AG04450 (cell line): ENCODE data around the gene MYBPH. TPM values are rescaled to one million over a fixed set of nuclear protein-coding genes. Genes with fewer than 3 reads are reported as not detected.

Source experiments
- CTCF ChIA-PET: fragments of 300-600, 350-600 bp; formaldehyde crosslinking; extraction: SDS; loops from one replicate; lab custom pipeline; 2022; ENCODE audit warnings: antibody characterized with exemption, inconsistent platforms; lab: Charles Lee
- POLR2A ChIA-PET: fragments of 350-600 bp; formaldehyde crosslinking; extraction: SDS; loops from one replicate; lab custom pipeline; 2021; ENCODE audit warnings: antibody characterized with exemption, inconsistent platforms; lab: Yijun Ruan, JAX
- DNase-seq: peaks from one replicate; pipeline ENCODE4 v3.0.0-alpha.2; 2011; ENCODE audit warnings: low read depth, low spot score
- H3K27ac ChIP-seq: one replicate; pipeline ENCODE4 v1.5.1; 2012; ENCODE audit warnings: low read depth, low read length, control low read depth
- H3K27me3 ChIP-seq: one replicate; pipeline ENCODE4 v1.6.0; 2012; ENCODE audit warnings: low read length; ENCODE audit not compliant: control insufficient read depth, insufficient read depth
- H3K4me3 ChIP-seq: 2 replicates; pipeline ENCODE4 v1.5.1; 2011; ENCODE audit warnings: mild to moderate bottlenecking, low read depth, low read length, control low read depth
- H3K9me3 ChIP-seq: 2 replicates; pipeline ENCODE4 v1.5.1; 2012; ENCODE audit warnings: low read length; ENCODE audit not compliant: control insufficient read depth, insufficient read depth
- polyA plus RNA-seq: library from polyadenylated mRNA; depleted of rRNA; stranded (reverse); fragments of >200 nt; gene quantifications from 2 replicates; pipeline ENCODE4 v1.2.3, GENCODE V29; 2011
- TF ChIP-seq, protein P1 (sequence below): IDR thresholded peaks from 2 replicates; pipeline ENCODE4 v1.5.1; 2011; ENCODE audit warnings: low read depth, low read length, control low read depth, inconsistent platforms

Gene MYBPH
- polyA plus RNA-seq, 1 experiment = 0.04 TPM

DNA sequence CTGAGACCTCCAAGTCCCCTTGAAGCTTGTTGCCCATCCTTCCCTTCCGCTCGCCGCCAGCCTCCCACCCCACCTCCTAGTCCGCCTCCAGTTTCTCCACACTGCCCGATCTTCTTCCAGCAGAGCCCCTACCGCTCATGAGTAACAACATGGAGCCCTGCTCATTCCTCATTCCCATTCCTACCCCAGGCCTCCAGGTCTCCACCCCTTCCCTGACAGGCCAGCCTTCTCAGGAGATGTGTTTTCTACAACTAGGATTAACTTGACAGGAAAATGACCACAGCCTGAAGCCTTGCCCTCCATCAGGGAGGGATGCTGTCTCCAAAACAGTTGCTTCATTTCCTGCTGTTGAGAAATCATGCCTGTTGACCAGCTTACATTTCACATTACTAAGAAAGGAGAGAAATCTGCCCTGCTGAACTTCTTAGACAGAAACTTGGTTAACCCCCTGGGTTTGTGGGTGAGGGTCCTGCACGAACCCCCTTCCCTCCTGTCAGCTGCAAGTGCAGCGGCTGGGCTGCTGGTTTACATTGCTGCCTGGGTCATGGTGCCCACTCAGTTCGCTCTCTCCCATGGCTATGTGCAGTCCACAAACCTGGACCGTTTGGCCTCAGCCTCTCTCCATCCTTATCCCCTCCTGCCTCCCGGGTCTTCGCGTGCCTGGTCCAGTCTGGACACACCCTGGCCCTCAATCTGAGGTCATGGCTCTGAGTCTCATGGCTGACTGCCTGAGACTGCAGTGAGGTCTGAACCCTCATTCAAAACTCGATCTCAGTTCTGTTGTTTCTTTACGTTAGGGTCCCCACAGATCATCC, 27.0 kb upstream of the MYBPH start:
- DNase-seq = peak; percentile 90
- POLR2A ChIA-PET = interaction anchor here (0.7 to 0.8 kb wide), 2 partner anchors 30 to 54 kb away, joined by 3 read pairs; no protein-coding TSS in a partner anchor
- H3K27ac ChIP-seq = peak overlapping the region; percentile 92
- H3K27me3 ChIP-seq = peaks cover 3% of the 10 kb centered on the region
- H3K9me3 ChIP-seq = peaks cover 3% of the 10 kb centered on the region; the same call in 1 of the 2 replicates
- H3K4me3 ChIP-seq = no peak overlapping the region
- TF ChIP-seq, protein P1, sequence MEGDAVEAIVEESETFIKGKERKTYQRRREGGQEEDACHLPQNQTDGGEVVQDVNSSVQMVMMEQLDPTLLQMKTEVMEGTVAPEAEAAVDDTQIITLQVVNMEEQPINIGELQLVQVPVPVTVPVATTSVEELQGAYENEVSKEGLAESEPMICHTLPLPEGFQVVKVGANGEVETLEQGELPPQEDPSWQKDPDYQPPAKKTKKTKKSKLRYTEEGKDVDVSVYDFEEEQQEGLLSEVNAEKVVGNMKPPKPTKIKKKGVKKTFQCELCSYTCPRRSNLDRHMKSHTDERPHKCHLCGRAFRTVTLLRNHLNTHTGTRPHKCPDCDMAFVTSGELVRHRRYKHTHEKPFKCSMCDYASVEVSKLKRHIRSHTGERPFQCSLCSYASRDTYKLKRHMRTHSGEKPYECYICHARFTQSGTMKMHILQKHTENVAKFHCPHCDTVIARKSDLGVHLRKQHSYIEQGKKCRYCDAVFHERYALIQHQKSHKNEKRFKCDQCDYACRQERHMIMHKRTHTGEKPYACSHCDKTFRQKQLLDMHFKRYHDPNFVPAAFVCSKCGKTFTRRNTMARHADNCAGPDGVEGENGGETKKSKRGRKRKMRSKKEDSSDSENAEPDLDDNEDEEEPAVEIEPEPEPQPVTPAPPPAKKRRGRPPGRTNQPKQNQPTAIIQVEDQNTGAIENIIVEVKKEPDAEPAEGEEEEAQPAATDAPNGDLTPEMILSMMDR = 0 out of 2 replicates have a peak, but pooled peaks have one; percentile 2
- CTCF ChIA-PET = interaction anchor here (0.6 to 6.1 kb wide), 4 partner anchors 13 to 163 kb away, joined by 5 to 32 read pairs (median 6); no protein-coding TSS in a partner anchor

DNA sequence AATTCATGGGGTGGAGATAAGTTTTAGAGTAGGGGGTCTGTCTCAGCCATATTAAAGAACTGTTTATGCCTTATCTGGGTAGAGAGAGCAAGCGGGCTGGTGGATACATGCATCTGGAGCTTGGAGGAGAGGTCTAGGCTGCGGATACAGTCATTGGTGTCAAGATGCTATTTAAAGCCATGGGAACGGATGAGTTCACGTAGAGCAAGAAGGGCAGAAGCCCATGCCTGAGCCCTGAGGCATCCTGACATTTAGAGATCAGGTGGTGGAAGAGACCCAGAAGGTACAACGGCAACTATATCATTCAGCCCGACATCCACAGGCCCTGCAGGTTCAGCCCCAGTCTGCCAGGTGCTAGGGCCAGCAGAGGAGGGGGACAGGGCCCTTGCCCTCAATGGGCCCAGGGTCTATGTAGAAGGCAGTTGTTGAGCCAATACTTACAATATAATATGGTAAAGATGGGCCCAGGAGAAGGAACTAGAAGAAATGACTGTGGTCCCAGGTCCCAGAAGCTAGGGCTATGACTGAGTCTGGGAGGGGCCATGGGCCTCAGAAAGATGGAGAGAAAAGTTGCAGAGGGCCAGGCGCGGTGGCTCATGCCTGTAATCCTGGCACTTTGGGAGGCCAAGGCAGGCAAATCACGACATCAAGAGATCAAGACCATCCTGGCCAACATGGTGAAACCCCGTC, 26.0 kb upstream of the MYBPH start:
- CTCF ChIA-PET = interaction anchor here (1.2 to 6.1 kb wide), 3 partner anchors 14 to 66 kb away, joined by 3 to 32 read pairs (median 7); no protein-coding TSS in a partner anchor
- no peak overlapping the region for H3K4me3 ChIP-seq
- no peaks in the 10 kb centered on the region for H3K27me3 ChIP-seq
- H3K9me3 ChIP-seq = peaks cover 3% of the 10 kb centered on the region; the same call in 1 of the 2 replicates
- TF ChIP-seq, protein P1 = no peak
- no peak for DNase-seq
- POLR2A ChIA-PET = no interaction called here
- H3K27ac ChIP-seq = peak overlapping the region; percentile 92

DNA sequence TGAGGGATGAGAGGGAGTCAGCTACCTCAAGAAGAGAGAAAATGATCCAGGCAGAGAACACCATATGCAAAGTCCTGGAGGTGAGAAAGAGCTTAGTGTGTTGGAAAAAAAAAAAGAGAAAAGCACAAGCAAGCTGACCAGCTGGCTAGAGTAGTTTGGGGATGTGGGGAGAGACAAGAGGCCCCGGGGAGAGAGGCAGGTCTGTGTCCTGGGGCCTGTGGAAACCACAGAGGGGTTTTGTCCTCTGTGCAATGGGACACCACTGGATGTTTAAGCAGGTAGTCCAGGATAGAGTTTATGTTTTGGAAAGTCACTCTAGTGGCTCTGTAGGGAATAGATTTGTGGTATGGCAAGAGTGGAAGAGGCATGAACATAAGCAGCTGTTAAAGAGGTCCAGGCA, 25.3 kb upstream of the MYBPH start:
- Histone ChIP-seq H3K27ac (peak overlapping the region; percentile 92), H3K27me3 (no peaks in the 10 kb centered on the region), H3K4me3 (no peak overlapping the region), H3K9me3 (peaks cover 3% of the 10 kb centered on the region; the same call in 1 of the 2 replicates)
- CTCF ChIA-PET = interaction anchor here (0.6 to 2.1 kb wide), 7 partner anchors 10 to 161 kb away, joined by 3 to 9 read pairs (median 4); no protein-coding TSS in a partner anchor
- TF ChIP-seq, protein P1 = no peak
- DNase-seq = no peak
- POLR2A ChIA-PET = no interaction called here

DNA sequence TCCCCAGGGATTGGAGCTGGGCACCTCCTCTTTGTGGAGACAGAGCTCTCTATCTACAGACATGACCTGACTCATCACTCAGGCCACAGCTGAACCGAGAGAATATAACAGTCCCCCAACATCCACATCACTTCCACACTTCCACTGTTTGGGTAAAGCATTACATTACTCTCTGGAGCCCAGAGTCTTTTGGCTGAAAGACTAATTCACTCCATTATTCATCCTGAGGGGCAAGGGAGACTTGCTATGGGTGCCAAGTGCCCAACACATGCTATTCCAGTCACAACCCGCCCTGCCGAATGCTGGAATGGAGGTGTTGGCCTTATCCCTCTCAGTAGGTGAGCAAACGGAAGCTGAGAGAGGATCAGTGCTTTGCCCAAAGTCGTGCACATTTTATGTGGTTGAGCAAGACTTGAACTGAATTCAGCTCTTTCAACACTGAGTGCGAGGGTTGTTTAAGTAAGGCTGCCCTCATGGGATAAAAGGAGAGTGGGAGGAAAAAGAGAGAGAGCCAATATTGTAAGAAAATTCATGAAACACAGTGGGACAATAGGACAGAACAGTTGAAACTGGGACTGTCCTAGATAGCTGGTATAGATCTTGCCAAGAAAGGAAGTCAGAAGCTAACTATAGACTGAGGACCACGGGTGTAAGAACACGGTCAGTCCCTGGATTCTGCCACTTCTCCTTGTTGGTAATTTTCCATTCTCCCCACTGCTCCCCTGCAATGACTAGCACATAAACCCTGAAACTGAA, 24.4 kb upstream of the MYBPH start:
- Histone ChIP-seq H3K4me3 (no peak overlapping the region), H3K27ac (peak overlapping the region; percentile 92), H3K9me3 (peaks cover 3% of the 10 kb centered on the region; the same call in 1 of the 2 replicates), H3K27me3 (no peaks in the 10 kb centered on the region)
- peak; percentile 60 for DNase-seq
- CTCF ChIA-PET = interaction anchor here (0.6 to 2.1 kb wide), 7 partner anchors 9 to 161 kb away, joined by 3 to 9 read pairs (median 4); no protein-coding TSS in a partner anchor
- TF ChIP-seq, protein P1 = no peak
- POLR2A ChIA-PET = interaction anchor here (0.6 kb wide), 1 partner anchor 515 kb away, joined by 3 read pairs; no protein-coding TSS in a partner anchor
